ENCODE measurements around the gene TPRKB.
"Not testable (repeated sequence)": the region's sequence is repeated elsewhere in the genome, so short reads cannot be mapped to it uniquely, and the experiment has no call there.

Gene TPRKB

DNA sequence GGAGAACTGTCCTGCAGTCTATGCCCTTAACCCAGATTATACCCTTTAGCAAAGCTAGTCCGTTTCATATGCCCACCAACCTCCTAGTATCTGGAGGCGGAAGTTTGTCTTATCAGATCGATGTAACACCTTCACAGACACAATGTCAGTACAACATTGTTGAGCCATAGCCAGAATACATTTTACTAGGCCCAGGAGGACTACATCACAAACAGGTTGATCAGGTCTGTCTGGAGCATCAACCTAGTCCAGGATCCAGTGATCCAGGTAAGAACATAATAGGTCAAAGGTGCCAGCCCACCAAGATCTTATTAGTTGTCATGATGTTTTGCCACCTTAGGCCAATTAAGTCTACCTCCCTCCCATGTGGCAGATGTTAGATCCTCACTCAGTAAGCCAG is 2.0 kb upstream of the TPRKB start:
- no peak for DNase-seq (ENCODE audit: low read depth)

DNA sequence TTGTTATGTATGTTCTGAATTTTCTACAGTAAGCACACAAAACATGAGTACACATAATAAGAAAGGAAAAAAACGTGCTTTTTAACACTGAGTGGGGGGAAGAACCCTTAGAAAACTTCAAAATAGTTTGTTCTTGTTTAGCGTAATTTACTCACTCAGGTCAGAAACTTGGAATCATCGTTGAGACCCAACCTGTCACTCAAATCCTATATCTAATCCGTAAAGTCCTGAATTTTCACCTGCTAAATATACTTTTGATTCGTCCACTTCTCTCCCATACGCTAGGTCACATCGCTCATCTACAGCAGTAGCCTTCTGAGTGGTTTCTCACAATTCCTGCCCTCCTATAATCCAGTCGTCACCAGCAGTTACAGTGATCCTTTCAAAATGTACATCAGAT is 767 bp downstream of the TPRKB start:
- DNase-seq (ENCODE audit: low read depth), result no peak

DNA sequence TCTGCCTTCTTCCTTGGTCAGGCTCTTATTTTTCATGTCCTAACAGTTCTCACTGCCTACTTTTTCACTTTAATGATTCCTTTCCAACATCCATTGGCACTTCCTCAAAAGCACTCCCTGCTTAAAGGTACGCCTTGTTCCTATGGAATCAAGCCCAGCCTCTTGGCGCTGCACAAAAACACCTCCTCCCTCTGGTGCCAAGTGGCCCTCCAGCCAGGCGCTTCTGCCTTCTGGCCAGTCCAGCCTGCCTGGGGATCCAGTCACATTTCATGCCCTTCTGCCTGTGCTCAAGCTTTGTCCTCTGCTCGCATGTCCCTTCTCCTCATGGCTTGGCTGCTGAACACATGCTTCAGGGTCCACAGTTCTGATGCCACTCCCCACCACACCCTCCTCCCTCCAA is 6.3 kb downstream of the TPRKB start:
- DNase-seq (ENCODE audit: low read depth), result no peak

- DNase-seq (ENCODE audit: low read depth), result no peak
Observed at GRCh38 chr2:73728711-73729110, 8.4 kb downstream of the TPRKB start.

DNA sequence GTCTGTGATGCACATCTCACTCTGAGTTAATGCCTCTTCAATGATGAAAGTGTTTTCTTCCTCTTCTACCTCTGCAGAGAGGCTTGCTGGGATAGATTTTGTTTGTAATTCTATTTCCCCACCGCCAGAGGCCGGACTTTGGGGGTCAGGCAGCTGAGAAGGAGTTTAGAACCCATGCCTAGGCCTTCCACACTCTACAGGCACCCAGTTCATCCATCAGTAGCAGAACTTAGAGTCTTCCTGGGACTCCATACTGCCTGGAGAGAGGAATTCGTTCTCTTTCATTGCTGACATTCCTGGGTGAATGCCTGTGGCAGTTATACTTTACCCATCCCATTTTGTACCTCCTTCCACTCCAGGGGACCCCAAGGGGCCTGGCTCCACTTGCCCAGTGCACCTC is 9.1 kb downstream of the TPRKB start:
- no peak for DNase-seq (ENCODE audit: low read depth)

GRCh38 chr2:73726657-73727056 is 10.5 kb downstream of the TPRKB start:
- DNase-seq (ENCODE audit: low read depth), result not testable (repeated sequence)

GRCh38 chr2:73718851-73719621 is 18.1 kb downstream of the TPRKB start:
- DNase-seq (ENCODE audit: low read depth), result no peak

DNA sequence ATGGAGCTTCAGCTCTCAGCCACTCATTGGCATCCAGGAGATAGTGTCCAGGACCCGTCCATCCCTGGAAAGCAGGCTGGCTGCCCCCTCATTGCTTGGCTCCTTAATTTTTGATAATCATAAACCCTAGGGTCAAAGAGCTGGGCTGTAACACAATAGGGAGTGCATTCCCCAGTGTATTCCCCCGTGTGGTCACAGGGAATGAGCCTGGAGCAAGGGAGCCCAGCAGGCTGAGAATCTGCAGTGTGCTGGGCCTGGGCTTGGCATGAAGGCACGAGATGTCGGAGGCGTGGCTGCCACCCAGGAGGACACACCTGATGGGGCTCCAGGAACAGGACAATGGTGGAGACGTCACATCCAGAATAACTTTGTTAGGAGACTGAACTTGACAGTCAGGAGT is 18.7 kb downstream of the TPRKB start:
- no peak for DNase-seq (ENCODE audit: low read depth)

DNA sequence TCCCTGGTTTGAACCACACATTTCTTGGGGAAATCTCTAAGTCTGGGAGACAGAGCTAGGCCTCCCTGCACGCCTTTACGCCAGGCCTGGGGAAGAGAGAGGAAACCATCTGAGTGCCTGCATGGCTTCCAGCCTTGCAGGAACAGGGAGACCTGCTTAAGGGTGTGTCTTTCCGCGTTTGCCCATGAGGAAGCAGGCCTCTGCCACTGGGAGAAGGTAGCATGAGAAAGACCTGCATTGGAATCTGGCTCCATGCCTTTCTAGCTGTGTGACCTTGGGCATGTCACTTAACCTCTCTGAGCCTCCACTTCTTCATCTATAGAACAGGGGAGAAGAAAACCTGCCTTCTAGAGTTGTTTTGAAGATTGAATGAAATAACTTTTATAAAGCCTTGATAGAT is 19.4 kb downstream of the TPRKB start:
- not testable (repeated sequence) for DNase-seq (ENCODE audit: low read depth)

- DNase-seq (ENCODE audit: low read depth), result no peak
Observed at GRCh38 chr2:73717251-73717606, 19.9 kb downstream of the TPRKB start.

GRCh38 chr2:73716543-73717250 is 20.4 kb downstream of the TPRKB start:
- no peak for DNase-seq (ENCODE audit: low read depth)

DNA sequence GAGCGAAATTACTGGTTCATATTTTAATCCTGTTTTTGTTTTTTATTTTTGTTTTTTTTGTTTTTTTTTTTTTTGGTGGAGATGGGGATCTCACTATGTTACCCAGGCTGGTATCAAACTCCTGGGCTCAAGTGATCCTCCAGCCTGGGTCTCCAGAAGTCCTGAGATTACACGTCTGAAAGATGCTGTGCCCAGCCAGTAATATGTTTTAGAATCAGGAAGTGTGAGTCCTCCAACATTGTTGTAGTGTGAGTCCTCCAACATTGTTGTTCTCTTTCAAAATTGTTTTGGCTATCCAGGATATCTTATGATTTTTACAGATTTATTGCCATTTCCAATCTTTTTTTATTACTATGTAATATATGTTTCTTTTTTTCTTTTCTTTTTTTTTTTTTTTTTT is 23.1 kb downstream of the TPRKB start:
- no peak for DNase-seq (ENCODE audit: low read depth)

DNA sequence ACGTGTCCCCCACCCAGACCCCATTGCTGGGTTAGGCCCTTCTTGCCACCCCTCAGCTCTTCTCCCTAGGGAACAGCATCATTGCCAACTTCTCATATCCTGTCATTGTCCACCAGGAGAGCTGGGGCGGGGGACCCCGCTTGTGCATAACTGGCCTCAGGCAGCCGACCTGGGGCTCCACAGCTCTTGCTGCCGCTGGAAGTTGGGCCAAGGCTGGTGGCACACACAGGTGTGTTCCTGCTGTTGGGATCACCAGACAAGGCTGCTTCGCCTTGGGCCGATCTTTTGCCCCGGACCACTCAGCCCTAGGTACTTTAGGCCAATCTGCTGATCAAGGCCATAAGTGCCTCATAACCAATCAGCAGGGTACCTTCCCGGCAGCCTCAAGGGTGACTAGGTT is 28.6 kb downstream of the TPRKB start:
- no peak for DNase-seq (ENCODE audit: low read depth)

DNA sequence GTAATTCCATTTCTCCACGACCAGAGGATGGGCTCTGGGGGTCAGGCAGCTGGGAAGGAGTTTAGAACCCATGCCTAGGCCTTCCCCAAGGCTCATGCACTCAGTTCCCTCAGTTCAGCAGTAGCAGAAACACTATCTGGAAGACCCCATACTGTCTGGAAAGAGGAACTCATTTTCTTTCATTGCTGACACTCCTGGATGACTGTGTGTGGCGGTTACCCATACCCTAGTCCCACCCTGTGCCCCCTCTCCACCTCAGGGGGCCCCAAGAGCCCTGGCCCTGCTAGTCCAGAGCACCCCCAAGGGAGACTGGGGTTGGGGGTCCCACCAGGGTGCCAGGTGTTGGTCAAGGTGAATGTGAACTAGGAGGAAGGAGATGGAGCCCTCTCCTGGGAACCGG is 29.5 kb downstream of the TPRKB start:
- DNase-seq (ENCODE audit: low read depth), result no peak

GRCh38 chr2:73707058-73707457 is 30.1 kb downstream of the TPRKB start:
- DNase-seq (ENCODE audit: low read depth), result no peak

DNA sequence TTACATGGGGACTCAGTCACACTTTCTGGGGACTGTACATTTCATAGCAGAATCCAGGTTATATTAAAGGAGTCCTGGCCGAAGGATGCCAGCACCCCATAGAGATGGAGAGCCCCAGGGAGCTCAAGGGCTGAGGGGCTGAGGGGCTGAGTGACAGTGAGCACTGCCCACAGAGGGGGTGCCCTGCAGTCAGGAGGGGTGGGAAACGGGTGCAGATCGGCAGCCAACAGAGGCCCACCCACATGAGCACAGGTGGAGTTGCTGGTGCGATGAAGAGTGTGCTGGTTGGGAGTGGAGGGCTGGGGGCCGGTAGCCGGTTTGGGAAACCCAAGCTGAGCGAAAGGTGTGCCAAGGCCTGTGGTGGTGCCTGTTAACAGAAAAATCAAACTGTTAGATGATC is 32.1 kb downstream of the TPRKB start:
- DNase-seq (ENCODE audit: low read depth), result no peak

- DNase-seq (ENCODE audit: low read depth), result no peak
Observed at GRCh38 chr2:73704285-73704684, 32.9 kb downstream of the TPRKB start.

DNA sequence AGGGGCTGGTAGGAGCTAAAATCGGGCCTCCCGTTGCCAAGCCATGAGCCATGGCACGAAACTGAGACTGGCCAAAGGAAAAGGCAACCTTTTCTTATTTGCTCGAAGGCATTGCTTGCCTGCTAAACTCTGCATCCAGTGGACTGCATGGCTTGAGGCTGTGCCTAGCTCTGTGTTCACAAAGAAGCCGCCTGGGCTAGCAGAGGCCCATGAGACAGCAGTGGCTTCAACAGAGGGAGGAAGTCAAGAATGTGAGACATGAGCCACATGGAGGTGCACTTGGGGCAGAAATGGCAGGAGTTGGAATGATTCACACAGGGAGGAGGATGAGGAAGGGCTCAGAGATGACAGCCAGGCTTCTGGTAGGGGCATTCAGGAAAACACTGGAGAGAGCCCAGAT is 33.5 kb downstream of the TPRKB start:
- no peak for DNase-seq (ENCODE audit: low read depth)

DNA sequence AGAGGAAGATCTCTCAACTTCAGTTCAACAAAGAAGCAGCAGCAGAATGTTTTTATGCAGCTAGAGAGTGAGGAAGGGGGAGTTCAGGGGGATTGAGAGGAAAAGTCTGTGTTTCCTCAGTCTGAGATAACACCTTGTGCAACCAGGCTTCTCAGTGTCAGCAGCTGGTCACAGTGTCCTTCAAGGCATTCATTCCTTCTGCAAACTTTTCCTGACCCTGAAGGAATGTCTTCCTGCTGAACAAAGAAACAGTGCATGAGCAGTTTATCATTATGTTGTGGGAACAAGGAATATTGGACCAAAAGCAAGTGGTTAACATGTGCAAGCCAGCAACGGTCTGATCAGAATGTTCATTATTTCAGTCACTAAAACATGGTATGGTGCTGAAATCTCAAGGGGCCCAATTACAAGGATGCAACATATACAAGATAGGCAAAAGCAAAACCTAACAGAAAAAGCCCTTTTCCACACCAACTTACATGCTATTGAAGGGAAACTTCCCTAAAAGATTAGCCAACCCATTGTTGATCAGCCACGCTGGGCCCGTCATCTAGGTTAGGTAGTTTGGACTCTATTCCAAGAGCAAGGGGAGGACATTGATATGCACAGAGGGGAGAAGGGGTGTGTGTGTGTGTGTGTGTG is 34.2 kb downstream of the TPRKB start:
- not testable (repeated sequence) for DNase-seq (ENCODE audit: low read depth)

DNA sequence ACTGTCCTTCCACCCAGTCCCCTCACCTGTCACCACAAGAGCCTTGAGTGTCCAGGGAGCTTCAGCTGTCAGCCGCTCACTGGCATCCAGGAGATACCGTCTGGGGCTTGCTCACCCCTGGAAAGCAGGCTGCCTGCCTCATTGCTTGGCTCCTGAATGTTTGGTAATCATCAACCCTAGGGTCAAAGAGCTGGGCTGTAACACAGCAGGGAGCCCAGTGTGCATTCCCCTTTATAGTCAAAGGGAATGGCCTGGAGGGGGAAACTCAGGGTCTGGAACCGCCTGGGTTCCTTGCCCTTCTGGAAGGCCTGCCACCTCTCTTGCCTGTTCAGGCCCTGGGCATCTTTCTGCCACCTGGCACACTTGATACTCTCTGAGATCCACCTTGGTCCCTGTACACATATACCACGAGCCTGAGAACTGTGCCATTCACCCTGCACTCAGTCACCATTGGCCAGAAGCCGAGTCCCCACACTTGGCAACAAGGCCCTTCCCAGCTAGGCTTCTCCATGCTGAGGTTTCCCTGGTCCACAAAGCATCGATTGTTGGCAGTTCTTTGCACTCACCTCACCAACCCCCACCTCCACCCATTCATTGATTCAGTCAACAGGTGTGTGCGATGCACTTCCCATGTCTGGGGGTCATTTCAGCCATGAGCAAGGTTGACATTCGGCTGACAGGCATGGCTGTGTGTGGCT is 35.0 kb downstream of the TPRKB start:
- no peak for DNase-seq (ENCODE audit: low read depth)

DNA sequence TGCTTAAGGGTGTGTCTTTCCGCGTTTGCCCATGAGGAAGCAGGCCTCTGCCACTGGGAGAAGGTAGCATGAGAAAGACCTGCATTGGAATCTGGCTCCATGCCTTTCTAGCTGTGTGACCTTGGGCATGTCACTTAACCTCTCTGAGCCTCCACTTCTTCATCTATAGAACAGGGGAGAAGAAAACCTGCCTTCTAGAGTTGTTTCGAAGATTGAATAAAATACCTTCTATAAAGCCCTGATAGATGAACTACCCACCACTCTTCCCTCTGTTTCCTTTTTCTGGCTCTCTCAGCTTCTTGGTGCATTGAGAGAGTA is 35.7 kb downstream of the TPRKB start:
- not testable (repeated sequence) for DNase-seq (ENCODE audit: low read depth)

DNA sequence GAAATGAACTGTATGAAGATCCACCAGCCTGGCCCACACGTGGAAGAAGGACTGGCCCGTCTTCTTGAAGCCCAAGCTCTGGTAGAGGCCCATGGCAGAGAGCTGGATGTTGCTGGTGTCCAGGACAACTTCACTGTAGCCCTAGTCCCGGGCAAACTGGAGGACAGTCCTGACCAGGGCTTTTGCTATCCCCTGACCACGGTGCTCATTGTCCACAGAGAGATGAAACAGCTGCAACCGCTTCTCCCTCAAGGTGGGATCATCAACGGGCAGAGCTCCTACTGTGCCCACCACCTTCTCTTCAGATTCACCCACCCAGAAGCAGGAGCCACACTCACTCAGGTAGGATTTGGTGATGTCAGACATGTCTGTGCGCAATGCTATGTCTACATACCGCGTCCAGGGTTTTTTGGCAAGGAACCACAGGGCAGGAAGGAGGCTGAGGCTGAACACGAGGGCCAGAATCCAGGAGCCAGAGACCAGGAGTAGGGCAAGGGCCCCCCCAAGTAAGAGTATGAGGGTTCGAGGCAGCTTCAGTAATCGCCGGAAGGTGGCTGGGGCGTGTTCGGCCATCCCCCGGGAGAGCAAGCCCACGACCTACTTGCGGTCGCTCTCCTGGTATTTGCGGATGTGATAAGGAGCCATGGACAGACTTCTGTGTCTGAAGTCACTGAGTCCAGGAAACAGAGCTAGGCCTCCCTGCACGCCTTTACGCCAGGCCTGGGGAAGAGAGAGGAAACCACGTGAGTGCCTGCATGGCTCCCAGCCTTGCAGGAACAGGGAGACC is 36.3 kb downstream of the TPRKB start:
- no peak for DNase-seq (ENCODE audit: low read depth)

Data from GM04503 (cell line).